ENCODE data around the gene NEK5.
"Not testable (repeated sequence)": the region's sequence is repeated elsewhere in the genome, so short reads cannot be mapped to it uniquely, and the experiment has no call there.

NEK5 gene

DNA sequence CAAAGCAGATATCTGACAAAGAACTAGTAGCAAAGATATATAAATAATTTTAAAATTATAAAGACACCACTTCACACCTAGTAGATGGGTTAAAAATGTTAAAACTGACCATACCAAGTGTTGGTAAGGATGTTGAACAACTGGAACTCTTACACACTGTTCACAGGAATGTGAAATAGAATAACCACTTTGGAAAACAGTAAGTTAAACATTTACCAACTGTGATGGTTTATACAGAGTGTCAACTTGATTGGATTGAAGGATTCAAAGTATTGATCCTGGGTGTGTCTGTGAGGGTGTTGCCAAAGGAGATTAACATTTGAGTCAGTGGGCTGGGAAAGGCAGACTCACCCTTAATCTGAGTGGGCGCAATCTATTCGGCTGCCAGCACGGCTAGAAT lies 85.2 kb downstream of the NEK5 start:
- TF ChIP-seq CTCF (IDR thresholded peaks at IDR 0.05; ENCODE audit: insufficient read depth, low read length, missing control alignments), result no peak
- ChIA-PET CTCF (no interaction called here), POLR2A (no interaction called here)
- no peak overlapping the region for H3K4me3 ChIP-seq (ENCODE audit: low read depth, low read length)
- DNase-seq (ENCODE audit: low read depth, low spot score), result no peak

DNA sequence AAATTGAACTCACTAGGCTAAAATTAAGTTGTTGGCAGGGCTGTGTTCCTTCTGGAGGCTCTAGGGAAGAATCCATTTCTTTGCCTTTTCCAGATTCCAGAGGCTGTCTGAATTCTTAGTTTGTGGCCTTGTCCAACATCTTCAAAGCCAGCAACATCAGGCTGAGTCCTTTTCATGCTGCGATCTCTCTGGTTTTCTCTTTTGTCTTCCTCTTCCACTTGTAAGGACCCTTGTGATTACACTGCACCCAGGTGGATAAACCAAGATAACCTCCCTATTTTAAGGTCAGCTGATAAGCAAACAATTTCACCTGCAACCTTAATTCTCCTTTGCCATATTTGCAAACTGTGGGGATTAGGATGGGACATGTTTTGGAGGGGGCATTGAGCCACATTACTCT lies 92.8 kb downstream of the NEK5 start:
- no peak for DNase-seq (ENCODE audit: low read depth, low spot score)
- TF ChIP-seq CTCF (IDR thresholded peaks at IDR 0.05; ENCODE audit: insufficient read depth, low read length, missing control alignments), result no peak
- POLR2A ChIA-PET, result no interaction called here
- CTCF ChIA-PET, result no interaction called here
- no peak overlapping the region for H3K4me3 ChIP-seq (ENCODE audit: low read depth, low read length)

- H3K4me3 ChIP-seq (ENCODE audit: low read depth, low read length), result no peak overlapping the region
- TF ChIP-seq CTCF (IDR thresholded peaks at IDR 0.05; ENCODE audit: insufficient read depth, low read length, missing control alignments), result no peak
- ChIA-PET POLR2A (no interaction called here), CTCF (interaction anchor here (1.5 kb wide), 1 partner anchor 91 kb away, joined by 4 read pairs; no protein-coding TSS in a partner anchor)
- no peak for DNase-seq (ENCODE audit: low read depth, low spot score)
Observed at GRCh38 chr13:52034616-52035226, 94.2 kb downstream of the NEK5 start.

- ChIA-PET CTCF (interaction anchor here (0.6 to 1.2 kb wide), 2 partner anchors 21 to 32 kb away, joined by 3 to 5 read pairs; partner anchors contain the start of gene ALG11), POLR2A (no interaction called here)
- no peak for TF ChIP-seq CTCF (IDR thresholded peaks at IDR 0.05; ENCODE audit: insufficient read depth, low read length, missing control alignments)
- H3K4me3 ChIP-seq (ENCODE audit: low read depth, low read length), result no peak overlapping the region
- DNase-seq (ENCODE audit: low read depth, low spot score), result no peak
Observed at GRCh38 chr13:52033039-52033438, 95.8 kb downstream of the NEK5 start.

DNA sequence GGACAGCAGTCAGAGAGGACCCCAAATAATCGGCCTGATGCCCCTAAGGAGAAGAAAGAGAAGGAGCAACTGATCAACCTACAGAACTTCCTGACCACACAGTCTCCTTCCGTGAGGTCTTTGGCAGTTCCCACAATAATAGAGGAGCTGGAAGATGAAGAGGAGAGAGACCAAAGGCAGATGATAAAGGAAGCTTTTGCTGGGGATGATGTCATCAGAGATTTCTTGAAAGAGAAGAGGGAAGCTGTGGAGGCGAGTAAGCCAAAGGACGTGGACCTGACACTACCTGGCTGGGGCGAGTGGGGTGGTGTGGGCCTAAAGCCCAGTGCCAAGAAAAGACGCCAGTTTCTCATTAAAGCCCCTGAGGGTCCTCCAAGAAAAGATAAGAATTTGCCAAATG lies 98.5 kb downstream of the NEK5 start:
- POLR2A ChIA-PET, CTCF ChIA-PET: not testable (repeated sequence)

DNA sequence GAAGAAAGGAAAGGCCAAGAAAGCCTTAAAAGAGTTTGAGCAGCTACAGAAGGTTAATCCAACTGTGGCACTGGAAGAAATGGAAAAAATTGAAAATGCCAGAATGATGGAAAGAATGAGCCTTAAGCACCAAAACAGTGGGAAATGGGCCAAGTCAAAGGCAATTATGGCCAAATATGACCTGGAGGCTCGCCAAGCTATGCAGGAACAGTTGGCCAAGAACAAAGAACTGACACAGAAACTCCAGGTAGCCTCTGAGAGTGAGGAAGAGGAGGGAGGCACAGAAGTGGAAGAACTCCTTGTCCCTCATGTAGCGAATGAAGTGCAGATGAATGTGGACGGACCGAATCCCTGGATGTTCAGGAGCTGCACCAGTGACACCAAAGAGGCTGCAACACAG lies 99.3 kb downstream of the NEK5 start:
- no peak for DNase-seq (ENCODE audit: low read depth, low spot score)
- CTCF ChIA-PET, result no interaction called here
- no peak overlapping the region for H3K4me3 ChIP-seq (ENCODE audit: low read depth, low read length)
- POLR2A ChIA-PET, result no interaction called here
- no peak for TF ChIP-seq CTCF (IDR thresholded peaks at IDR 0.05; ENCODE audit: insufficient read depth, low read length, missing control alignments)

More for the DNA sequence above, 98.5 kb downstream of the NEK5 start:
- not testable (repeated sequence) for H3K4me3 ChIP-seq (ENCODE audit: low read depth, low read length); DNase-seq (ENCODE audit: low read depth, low spot score)

DNA sequence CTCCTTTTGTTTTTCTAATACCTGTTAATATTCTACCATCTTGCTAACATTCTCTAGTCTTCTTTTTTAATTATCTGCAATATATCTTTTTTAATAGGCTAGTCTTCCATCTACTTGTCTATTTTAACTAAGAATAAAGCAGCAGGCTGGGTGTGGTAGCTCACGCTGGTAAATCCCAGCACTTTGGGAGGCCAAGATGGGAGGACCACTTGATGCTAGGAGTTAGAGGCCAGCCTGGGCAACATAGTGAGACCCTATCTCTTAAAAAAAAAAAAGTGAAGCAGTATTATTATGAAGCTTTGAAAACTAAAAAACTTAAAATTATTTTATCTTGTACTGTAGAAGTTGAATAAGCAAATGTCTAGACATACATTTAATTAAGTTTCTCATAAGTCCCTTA lies 101.0 kb downstream of the NEK5 start:
- ChIA-PET POLR2A (no interaction called here), CTCF (no interaction called here)
- H3K4me3 ChIP-seq (ENCODE audit: low read depth, low read length), result no peak overlapping the region
- no peak for DNase-seq (ENCODE audit: low read depth, low spot score)
- no peak for TF ChIP-seq CTCF (IDR thresholded peaks at IDR 0.05; ENCODE audit: insufficient read depth, low read length, missing control alignments)
